SH-SY5Y (cell line): ENCODE results near the gene REP15.

Experiments used
- GATA2 ChIP-seq: IDR thresholded peaks from 2 replicates; pipeline ENCODE4 v1.6.1; 2011; ENCODE audit warnings: mild to moderate bottlenecking, low read depth, low read length
- GATA3 ChIP-seq: IDR thresholded peaks from 2 replicates; pipeline ENCODE4 v1.6.1; 2011; ENCODE audit warnings: low read depth, mild to moderate bottlenecking, low read length, moderate library complexity

DNA sequence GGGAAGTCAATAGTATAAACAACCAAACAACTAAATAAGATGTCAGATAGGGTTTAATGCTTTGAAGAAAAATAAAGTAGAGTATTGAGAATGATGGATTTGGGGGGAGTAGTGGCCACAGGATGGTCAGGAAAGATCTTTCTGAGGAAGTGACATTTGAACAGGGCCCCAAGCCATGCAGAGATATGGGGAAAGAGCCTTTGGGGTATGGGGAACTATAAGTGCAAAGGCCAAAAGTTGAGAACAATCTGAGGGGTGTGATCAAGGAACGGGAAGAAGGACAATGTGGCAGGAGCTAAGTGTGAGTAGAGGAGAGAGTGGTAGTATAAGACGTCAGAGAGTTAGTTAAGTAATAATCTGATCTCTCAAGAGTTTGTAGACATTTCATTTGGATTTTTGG lies 15.7 kb downstream of the REP15 start:
- no peak for TF ChIP-seq GATA2
- TF ChIP-seq GATA3, result no peak
